ENCODE data around the gene TSGA10. TPM values are rescaled to one million over a fixed set of nuclear protein-coding genes. Genes with fewer than 3 reads are reported as not detected.
A peak's percentile ranks its signal among the peaks of the same experiment; 100 is the strongest.

TSGA10 gene
- total RNA-seq, 1 donor from 2014 or later, result 3.3 TPM

- intact Hi-C loops (cut with micrococcal nuclease), result loop anchor here (1.0 to 5.0 kb wide), 4 partner anchors 26 to 309 kb away; partner anchors contain the start of genes REV1 and TXNDC9
- Mint-ChIP-seq H3K4me1 (ENCODE audit: low read depth) (peaks cover 34% of the 10 kb centered on the region), H3K4me3 (ENCODE audit: low read depth) (peak within 1 kb of the TSS; percentile 96), H3K27ac (peak within 1 kb of the TSS; percentile 91), H3K9me3 (no peaks in the 10 kb centered on the region), H3K36me3 (ENCODE audit: low read depth) (peaks cover 19% of the 10 kb centered on the region), H3K27me3 (ENCODE audit: low read depth) (no peaks in the 10 kb centered on the region)
- peak; percentile 88 for DNase-seq (ENCODE audit: low spot score)
These were observed 26.2 kb upstream of the TSGA10 start, which contains the start of the genes MITD1 and MRPL30 for GRCh38 chr2:99180755-99181623. Gene MITD1, minus strand, starts transcription at chr2:99181058. Its CDS starts 77 bp downstream, at chr2:99180981. Gene MRPL30, plus strand, starts transcription at chr2:99181184. Its CDS starts 5,020 bp downstream, at chr2:99186204.

- H3K4me1 Mint-ChIP-seq (ENCODE audit: low read depth), result peaks cover 25% of the 10 kb centered on the region
- intact Hi-C loops (cut with micrococcal nuclease), result no loop called here
- H3K27me3 Mint-ChIP-seq (ENCODE audit: low read depth), result no peaks in the 10 kb centered on the region
- no peak for DNase-seq (ENCODE audit: low spot score)
- H3K36me3 Mint-ChIP-seq (ENCODE audit: low read depth), result peaks cover 48% of the 10 kb centered on the region
- no peaks in the 10 kb centered on the region for H3K9me3 Mint-ChIP-seq
- H3K27ac Mint-ChIP-seq, result no peak overlapping the region
- H3K4me3 Mint-ChIP-seq (ENCODE audit: low read depth), result no peak overlapping the region
These were observed 16.8 kb upstream of the TSGA10 start for GRCh38 chr2:99171377-99172140.

GRCh38 chr2:99169534-99169933 lies 14.8 kb upstream of the TSGA10 start:
- DNase-seq (ENCODE audit: low spot score), result no peak
- Mint-ChIP-seq H3K9me3 (no peaks in the 10 kb centered on the region), H3K4me3 (ENCODE audit: low read depth) (no peak overlapping the region), H3K4me1 (ENCODE audit: low read depth) (peaks cover 19% of the 10 kb centered on the region), H3K27me3 (ENCODE audit: low read depth) (no peaks in the 10 kb centered on the region), H3K36me3 (ENCODE audit: low read depth) (peaks cover 54% of the 10 kb centered on the region), H3K27ac (no peak overlapping the region)
- intact Hi-C loops (cut with micrococcal nuclease), result no loop called here

- Mint-ChIP-seq H3K27ac (no peak overlapping the region), H3K36me3 (ENCODE audit: low read depth) (peaks cover 48% of the 10 kb centered on the region), H3K27me3 (ENCODE audit: low read depth) (no peaks in the 10 kb centered on the region), H3K4me3 (ENCODE audit: low read depth) (no peak overlapping the region), H3K9me3 (no peaks in the 10 kb centered on the region), H3K4me1 (ENCODE audit: low read depth) (peaks cover 16% of the 10 kb centered on the region)
- intact Hi-C loops (cut with micrococcal nuclease), result no loop called here
- no peak for DNase-seq (ENCODE audit: low spot score)
These were observed 11.5 kb upstream of the TSGA10 start for GRCh38 chr2:99166218-99166617.

GRCh38 chr2:99159594-99159993 lies 4.9 kb upstream of the TSGA10 start:
- no peaks in the 10 kb centered on the region for H3K27me3 Mint-ChIP-seq (ENCODE audit: low read depth)
- no peak for DNase-seq (ENCODE audit: low spot score)
- H3K4me1 Mint-ChIP-seq (ENCODE audit: low read depth), result peaks cover 17% of the 10 kb centered on the region
- H3K36me3 Mint-ChIP-seq (ENCODE audit: low read depth), result peaks cover 29% of the 10 kb centered on the region
- no peaks in the 10 kb centered on the region for H3K9me3 Mint-ChIP-seq
- intact Hi-C loops (cut with micrococcal nuclease), result loop anchor here (10.0 kb wide), 5 partner anchors 325 to 1405 kb away; partner anchors contain the start of genes PDCL3 and REV1
- H3K27ac Mint-ChIP-seq, result no peak overlapping the region
- H3K4me3 Mint-ChIP-seq (ENCODE audit: low read depth), result no peak overlapping the region

- peaks cover 25% of the 10 kb centered on the region for H3K4me1 Mint-ChIP-seq (ENCODE audit: low read depth)
- H3K9me3 Mint-ChIP-seq, result no peaks in the 10 kb centered on the region
- H3K27me3 Mint-ChIP-seq (ENCODE audit: low read depth), result no peaks in the 10 kb centered on the region
- intact Hi-C loops (cut with micrococcal nuclease), result loop anchor here (10.0 kb wide), 5 partner anchors 324 to 1406 kb away; partner anchors contain the start of genes PDCL3 and REV1
- H3K36me3 Mint-ChIP-seq (ENCODE audit: low read depth), result peaks cover 22% of the 10 kb centered on the region
- no peak overlapping the region for H3K27ac Mint-ChIP-seq
- no peak overlapping the region for H3K4me3 Mint-ChIP-seq (ENCODE audit: low read depth)
- DNase-seq (ENCODE audit: low spot score), result no peak
These were observed 3.9 kb upstream of the TSGA10 start for GRCh38 chr2:99158599-99158998.

- no peak overlapping the region for H3K27ac Mint-ChIP-seq
- no peaks in the 10 kb centered on the region for H3K9me3 Mint-ChIP-seq
- no peak for DNase-seq (ENCODE audit: low spot score)
- intact Hi-C loops (cut with micrococcal nuclease), result loop anchor here (10.0 kb wide), 5 partner anchors 322 to 1408 kb away; partner anchors contain the start of genes PDCL3 and REV1
- H3K36me3 Mint-ChIP-seq (ENCODE audit: low read depth), result peaks cover 22% of the 10 kb centered on the region
- H3K27me3 Mint-ChIP-seq (ENCODE audit: low read depth), result no peaks in the 10 kb centered on the region
- H3K4me1 Mint-ChIP-seq (ENCODE audit: low read depth), result peaks cover 25% of the 10 kb centered on the region
- H3K4me3 Mint-ChIP-seq (ENCODE audit: low read depth), result no peak overlapping the region
These were observed 2.1 kb upstream of the TSGA10 start for GRCh38 chr2:99156891-99157290.

- Mint-ChIP-seq H3K27me3 (ENCODE audit: low read depth) (no peaks in the 10 kb centered on the region), H3K4me3 (ENCODE audit: low read depth) (peak overlapping the region; percentile 95), H3K9me3 (no peaks in the 10 kb centered on the region), H3K4me1 (ENCODE audit: low read depth) (peaks cover 25% of the 10 kb centered on the region), H3K36me3 (ENCODE audit: low read depth) (peaks cover 14% of the 10 kb centered on the region), H3K27ac (peak overlapping the region; percentile 89)
- DNase-seq (ENCODE audit: low spot score), result no peak
- intact Hi-C loops (cut with micrococcal nuclease), result loop anchor here (1.0 to 10.0 kb wide), 7 partner anchors 13 to 1411 kb away; partner anchors contain the start of genes C2orf15, EIF5B, PDCL3 and REV1
These were observed 679 bp downstream of the TSGA10 start for GRCh38 chr2:99153921-99154604.

- H3K4me3 Mint-ChIP-seq (ENCODE audit: low read depth), result no peak overlapping the region
- peaks cover 22% of the 10 kb centered on the region for H3K4me1 Mint-ChIP-seq (ENCODE audit: low read depth)
- peaks cover 6% of the 10 kb centered on the region for H3K36me3 Mint-ChIP-seq (ENCODE audit: low read depth)
- no peaks in the 10 kb centered on the region for H3K27me3 Mint-ChIP-seq (ENCODE audit: low read depth)
- no peak overlapping the region for H3K27ac Mint-ChIP-seq
- no peaks in the 10 kb centered on the region for H3K9me3 Mint-ChIP-seq
- intact Hi-C loops (cut with micrococcal nuclease), result loop anchor here (10.0 kb wide), 5 partner anchors 318 to 1412 kb away; partner anchors contain the start of genes PDCL3 and REV1
- DNase-seq (ENCODE audit: low spot score), result no peak
These were observed 2.4 kb downstream of the TSGA10 start for GRCh38 chr2:99152199-99152895.

- DNase-seq (ENCODE audit: low spot score), result no peak
- no peaks in the 10 kb centered on the region for H3K27me3 Mint-ChIP-seq (ENCODE audit: low read depth)
- H3K9me3 Mint-ChIP-seq, result no peaks in the 10 kb centered on the region
- no peak overlapping the region for H3K27ac Mint-ChIP-seq
- H3K4me1 Mint-ChIP-seq (ENCODE audit: low read depth), result peaks cover 14% of the 10 kb centered on the region
- no peak overlapping the region for H3K4me3 Mint-ChIP-seq (ENCODE audit: low read depth)
- intact Hi-C loops (cut with micrococcal nuclease), result loop anchor here (10.0 kb wide), 5 partner anchors 316 to 1414 kb away; partner anchors contain the start of genes PDCL3 and REV1
- peaks cover 3% of the 10 kb centered on the region for H3K36me3 Mint-ChIP-seq (ENCODE audit: low read depth)
These were observed 4.0 kb downstream of the TSGA10 start for GRCh38 chr2:99150706-99151105.

- peaks cover 8% of the 10 kb centered on the region for H3K4me1 Mint-ChIP-seq (ENCODE audit: low read depth)
- peak; percentile 91 for DNase-seq (ENCODE audit: low spot score)
- H3K27ac Mint-ChIP-seq, result peak within 1 kb of the TSS; percentile 65
- intact Hi-C loops (cut with micrococcal nuclease), result loop anchor here (1.0 to 2.0 kb wide), 3 partner anchors 13 to 196 kb away; partner anchors contain the start of genes EIF5B, LIPT1 and TSGA10
- H3K9me3 Mint-ChIP-seq, result no peaks in the 10 kb centered on the region
- no peaks in the 10 kb centered on the region for H3K36me3 Mint-ChIP-seq (ENCODE audit: low read depth)
- peaks cover 24% of the 10 kb centered on the region for H3K27me3 Mint-ChIP-seq (ENCODE audit: low read depth)
- peak within 1 kb of the TSS; percentile 83 for H3K4me3 Mint-ChIP-seq (ENCODE audit: low read depth)
These were observed 13.3 kb downstream of the TSGA10 start, which contains the start of gene C2orf15 for GRCh38 chr2:99141110-99142108. Gene C2orf15, plus strand, starts transcription at chr2:99141707. Its CDS starts 8,852 bp downstream, at chr2:99150559.

All from activated T-helper 2 cell treated with anti-CD3 and anti-CD28 coated beads, Interferon-gamma antibody, Interleukin-2, Interleukin-4, amounts not matched to agents 10 μg/mL and 5 μg/mL and 100 μg/mL, durations not matched to agents 14 hours and 24 hours and 36 hours (primary cell).